Nephron (organoid): ENCODE measurements around the gene ISCA1.

ENCODE experiments used
- H3K27ac Mint-ChIP-seq, 3 experiments: 2 replicates each; pipeline ENCODE4 v1.8.0; 2020; ENCODE audit warnings: mixed read lengths in 3 of 3, mild to moderate bottlenecking in 2 of 3, moderate library complexity in 1 of 3
- H3K27me3 Mint-ChIP-seq: 2 replicates; pipeline ENCODE4 v1.8.0; 2021; ENCODE audit warnings: low read depth, mild to moderate bottlenecking, moderate library complexity, mixed read lengths
- H3K36me3 Mint-ChIP-seq: 2 replicates; pipeline ENCODE4 v1.8.0; 2020; ENCODE audit warnings: low read depth, mixed read lengths
- H3K4me1 Mint-ChIP-seq: 2 replicates; pipeline ENCODE4 v1.8.0; 2020; ENCODE audit warnings: mixed read lengths
- H3K4me3 Mint-ChIP-seq, 3 experiments: 2 replicates each; pipeline ENCODE4 v1.8.0; 2020; ENCODE audit warnings: mild to moderate bottlenecking in 3 of 3, mixed read lengths in 3 of 3, moderate library complexity in 2 of 3
- H3K9me3 Mint-ChIP-seq: 2 replicates; pipeline ENCODE4 v1.8.0; 2020; ENCODE audit warnings: mixed read lengths
- TF ChIP-seq, protein P1 (sequence below), 3 experiments: fragments of 200-600 bp; sonication (generic); IDR thresholded peaks; one replicate each; pipeline ENCODE4 v1.5.0; 2021; ENCODE audit warnings: antibody characterized with exemption in 3 of 3; ENCODE audit not compliant: unreplicated experiment in 3 of 3

The ISCA1 gene

DNA sequence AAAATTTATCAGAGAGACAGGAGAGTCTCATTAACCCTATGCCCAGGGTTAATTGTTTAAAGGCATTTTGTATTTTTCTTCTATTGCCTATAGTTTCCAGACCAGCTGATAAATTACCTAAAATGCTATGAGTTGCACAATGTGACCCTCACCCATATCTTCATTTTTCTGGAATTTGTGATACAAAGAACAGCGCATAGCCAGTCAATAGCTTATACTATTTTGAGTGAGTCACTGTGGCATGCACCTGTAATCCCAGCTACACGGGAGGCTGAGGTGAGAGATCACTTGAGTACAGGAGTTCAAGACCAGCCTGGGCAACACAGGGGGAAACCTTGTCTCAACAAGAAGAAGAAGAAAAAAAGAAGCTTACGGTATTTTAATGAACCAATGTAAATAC is 25.7 kb downstream of the ISCA1 start:
- no peaks in the 10 kb centered on the region for H3K27me3 Mint-ChIP-seq
- TF ChIP-seq, protein P1, sequence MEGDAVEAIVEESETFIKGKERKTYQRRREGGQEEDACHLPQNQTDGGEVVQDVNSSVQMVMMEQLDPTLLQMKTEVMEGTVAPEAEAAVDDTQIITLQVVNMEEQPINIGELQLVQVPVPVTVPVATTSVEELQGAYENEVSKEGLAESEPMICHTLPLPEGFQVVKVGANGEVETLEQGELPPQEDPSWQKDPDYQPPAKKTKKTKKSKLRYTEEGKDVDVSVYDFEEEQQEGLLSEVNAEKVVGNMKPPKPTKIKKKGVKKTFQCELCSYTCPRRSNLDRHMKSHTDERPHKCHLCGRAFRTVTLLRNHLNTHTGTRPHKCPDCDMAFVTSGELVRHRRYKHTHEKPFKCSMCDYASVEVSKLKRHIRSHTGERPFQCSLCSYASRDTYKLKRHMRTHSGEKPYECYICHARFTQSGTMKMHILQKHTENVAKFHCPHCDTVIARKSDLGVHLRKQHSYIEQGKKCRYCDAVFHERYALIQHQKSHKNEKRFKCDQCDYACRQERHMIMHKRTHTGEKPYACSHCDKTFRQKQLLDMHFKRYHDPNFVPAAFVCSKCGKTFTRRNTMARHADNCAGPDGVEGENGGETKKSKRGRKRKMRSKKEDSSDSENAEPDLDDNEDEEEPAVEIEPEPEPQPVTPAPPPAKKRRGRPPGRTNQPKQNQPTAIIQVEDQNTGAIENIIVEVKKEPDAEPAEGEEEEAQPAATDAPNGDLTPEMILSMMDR (IDR thresholded peaks at IDR 0.05; ENCODE audit: unreplicated experiment in 3 of 3): no peak
- H3K36me3 Mint-ChIP-seq: peaks cover 22% of the 10 kb centered on the region
- H3K27ac Mint-ChIP-seq: no peak overlapping the region
- peaks cover 5% of the 10 kb centered on the region for H3K4me1 Mint-ChIP-seq
- peaks cover 6% of the 10 kb centered on the region for H3K9me3 Mint-ChIP-seq
- no peak overlapping the region for H3K4me3 Mint-ChIP-seq

DNA sequence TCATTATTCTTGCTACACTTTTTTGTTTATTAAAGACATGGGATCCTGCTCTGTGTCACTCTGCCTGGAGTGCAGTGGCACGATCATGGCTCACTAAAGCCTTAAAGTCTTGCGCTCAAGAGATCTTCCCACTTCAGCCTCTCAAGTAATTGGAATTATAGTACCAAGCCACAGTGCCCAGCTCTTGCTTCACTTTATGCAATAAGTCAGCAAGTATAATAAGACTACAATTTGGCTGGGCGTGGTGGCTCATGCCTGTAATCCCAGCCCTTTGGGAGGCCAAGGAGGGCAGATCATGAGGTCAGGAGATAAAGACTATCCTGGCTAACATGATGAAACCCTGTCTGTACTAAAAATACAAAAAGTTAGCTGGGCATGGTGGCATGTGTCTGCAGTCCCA is 28.8 kb downstream of the ISCA1 start:
- peaks cover 5% of the 10 kb centered on the region for H3K4me1 Mint-ChIP-seq
- TF ChIP-seq, protein P1 (IDR thresholded peaks at IDR 0.05; ENCODE audit: unreplicated experiment in 3 of 3): no peak
- peaks cover 20% of the 10 kb centered on the region for H3K36me3 Mint-ChIP-seq
- H3K27ac Mint-ChIP-seq: no peak overlapping the region
- H3K27me3 Mint-ChIP-seq: no peaks in the 10 kb centered on the region
- H3K4me3 Mint-ChIP-seq: no peak overlapping the region
- H3K9me3 Mint-ChIP-seq: peaks cover 13% of the 10 kb centered on the region

DNA sequence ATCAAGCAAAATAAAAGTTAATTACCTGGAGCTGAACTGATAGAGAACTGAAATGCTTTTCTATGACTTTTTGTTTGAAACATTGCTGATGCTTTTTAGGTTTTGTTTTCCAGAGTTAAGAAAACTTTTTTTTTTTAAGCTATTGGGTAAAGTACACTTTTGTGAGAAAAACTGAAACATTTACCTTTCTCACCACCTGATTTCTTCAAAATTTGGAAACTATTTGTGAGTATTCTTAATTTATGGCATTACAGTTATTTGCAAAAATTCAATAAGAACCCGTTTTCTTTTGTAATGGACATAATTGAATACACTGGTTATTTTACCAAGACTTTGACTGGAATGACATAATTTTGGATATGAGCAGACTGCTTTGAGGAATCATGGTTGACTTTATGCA is 29.5 kb downstream of the ISCA1 start:
- Mint-ChIP-seq H3K27ac (no peak overlapping the region), H3K4me3 (no peak overlapping the region), H3K9me3 (peaks cover 13% of the 10 kb centered on the region), H3K4me1 (peaks cover 5% of the 10 kb centered on the region), H3K36me3 (peaks cover 20% of the 10 kb centered on the region), H3K27me3 (no peaks in the 10 kb centered on the region)
- TF ChIP-seq, protein P1 (IDR thresholded peaks at IDR 0.05; ENCODE audit: unreplicated experiment in 3 of 3): no peak

DNA sequence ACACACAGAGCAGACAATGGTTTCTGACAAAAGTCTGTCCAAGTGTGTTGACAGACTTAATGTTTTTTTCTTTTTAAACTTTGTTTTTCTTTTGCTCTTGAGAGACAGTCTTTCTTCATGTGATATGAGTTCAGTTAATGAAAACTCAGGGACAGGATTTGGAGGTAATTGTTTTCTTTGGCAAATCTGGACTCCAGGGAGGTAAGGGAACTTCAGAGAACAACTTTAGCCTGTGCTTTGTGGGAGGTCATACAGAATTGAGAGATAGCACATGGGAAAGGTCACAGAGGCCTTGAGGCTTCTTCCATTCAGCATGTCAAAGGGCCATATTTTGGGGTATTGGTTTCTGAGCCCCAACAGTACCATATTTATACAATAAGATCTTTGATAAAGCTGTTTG is 32.2 kb downstream of the ISCA1 start:
- Mint-ChIP-seq H3K4me1 (peaks cover 8% of the 10 kb centered on the region), H3K9me3 (peaks cover 13% of the 10 kb centered on the region), H3K4me3 (no peak overlapping the region), H3K36me3 (peaks cover 13% of the 10 kb centered on the region), H3K27me3 (peaks cover 3% of the 10 kb centered on the region), H3K27ac (no peak overlapping the region)
- TF ChIP-seq, protein P1 (IDR thresholded peaks at IDR 0.05; ENCODE audit: unreplicated experiment in 3 of 3): no peak

DNA sequence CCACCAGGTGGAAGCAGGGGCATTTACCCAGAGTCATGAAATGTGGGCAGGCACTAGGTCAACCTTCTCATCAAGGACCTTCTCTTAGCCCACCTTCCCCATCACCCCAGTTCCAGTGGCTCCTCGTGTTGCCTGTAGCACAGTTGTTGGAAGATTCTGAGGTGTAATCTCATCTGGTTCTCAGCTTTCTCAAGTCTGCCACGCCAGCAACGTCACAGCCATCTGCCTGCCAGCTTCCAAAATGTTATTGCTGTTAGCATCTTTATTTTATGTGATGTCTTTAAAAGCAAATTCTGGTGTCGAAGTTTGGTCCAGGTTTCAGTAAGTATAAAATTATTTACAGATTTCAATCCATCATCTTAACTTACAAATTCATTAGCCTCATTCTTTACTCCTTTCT is 33.6 kb downstream of the ISCA1 start:
- H3K27me3 Mint-ChIP-seq: peaks cover 3% of the 10 kb centered on the region
- H3K36me3 Mint-ChIP-seq: peaks cover 10% of the 10 kb centered on the region
- TF ChIP-seq, protein P1 (IDR thresholded peaks at IDR 0.05; ENCODE audit: unreplicated experiment in 3 of 3): no peak
- H3K9me3 Mint-ChIP-seq: peaks cover 13% of the 10 kb centered on the region
- H3K4me1 Mint-ChIP-seq: peaks cover 8% of the 10 kb centered on the region
- no peak overlapping the region for H3K4me3 Mint-ChIP-seq
- no peak overlapping the region for H3K27ac Mint-ChIP-seq

DNA sequence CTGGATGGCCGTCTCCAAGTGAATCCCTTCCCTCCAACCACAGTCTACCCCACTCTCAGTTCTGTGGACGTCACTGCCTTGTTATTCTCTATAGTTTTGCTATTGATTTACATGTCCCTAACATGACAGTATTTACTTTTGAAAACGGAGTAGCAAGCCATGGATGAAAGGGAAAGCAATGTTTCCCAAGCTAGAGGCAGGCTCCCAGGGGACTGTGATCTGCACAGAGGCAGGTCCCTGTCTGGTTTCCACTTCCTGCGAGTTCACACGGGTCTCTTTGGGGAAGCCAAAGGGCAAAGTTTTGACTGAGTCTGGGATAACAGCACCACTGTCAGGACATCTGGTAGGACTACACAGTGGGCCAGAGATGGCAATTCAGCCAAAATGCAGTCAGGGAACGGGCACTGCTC is 35.6 kb downstream of the ISCA1 start:
- H3K9me3 Mint-ChIP-seq: peaks cover 9% of the 10 kb centered on the region
- peak overlapping the region in 2 of 3 experiments; percentile 23 to 54 for H3K4me3 Mint-ChIP-seq
- H3K27me3 Mint-ChIP-seq: peaks cover 3% of the 10 kb centered on the region
- peak overlapping the region; percentile 19 to 82 (median 49) for H3K27ac Mint-ChIP-seq
- peaks cover 13% of the 10 kb centered on the region for H3K4me1 Mint-ChIP-seq
- TF ChIP-seq, protein P1 (IDR thresholded peaks at IDR 0.05; ENCODE audit: unreplicated experiment in 3 of 3): no peak
- H3K36me3 Mint-ChIP-seq: peaks cover 3% of the 10 kb centered on the region
